PC-9 (cell line): ENCODE data around the gene FGF7. TPM values are rescaled to one million over a fixed set of nuclear protein-coding genes. Genes with fewer than 3 reads are reported as not detected.

Experiments used
- BruUV-seq: library from RNA; stranded (reverse); fragments of 400-500 nt; replicated peaks from 2 replicates; lab custom pipeline; 2021; lab: Mats Ljungman, UMichigan
- CTCF ChIA-PET: fragments of 300-600 bp; sonication (Branson Sonifier 250); formaldehyde crosslinking; loops from one replicate; lab custom pipeline; 2022; ENCODE audit warnings: antibody characterized with exemption; lab: Charles Lee
- POLR2A ChIA-PET: fragments of 300-600 bp; sonication (Branson Sonifier 250); formaldehyde crosslinking; loops from one replicate; lab custom pipeline; 2022; ENCODE audit warnings: antibody characterized with exemption; ENCODE audit not compliant: unreplicated experiment; lab: Charles Lee
- DNase-seq, 2 experiments: peaks; one replicate each; pipeline versions ENCODE4 v3.0.0 to v3.0.0-alpha.2; 2015 to 2022; ENCODE audit warnings: mixed read lengths in 1 of 2
- H2AFZ ChIP-seq: fragments of 200-600 bp; sonication (generic); 2 replicates; pipeline ENCODE4 v1.8.1; 2017; ENCODE audit warnings: antibody characterized with exemption
- H3F3A ChIP-seq: fragments of 200-600 bp; sonication (generic); 2 replicates; pipeline ENCODE4 v1.8.1; 2017; ENCODE audit warnings: antibody characterized with exemption, mild to moderate bottlenecking, low read depth; ENCODE audit not compliant: insufficient read depth
- H3K27ac ChIP-seq: fragments of 200-600 bp; sonication (generic); 2 replicates; pipeline ENCODE4 v1.6.1; 2016; ENCODE audit warnings: mixed run types
- H3K27me3 ChIP-seq: fragments of 200-600 bp; sonication (generic); 2 replicates; pipeline ENCODE4 v1.6.1; 2016; ENCODE audit warnings: low read depth, mixed run types; ENCODE audit not compliant: insufficient read depth
- H3K36me3 ChIP-seq: fragments of 200-600 bp; sonication (generic); 2 replicates; pipeline ENCODE4 v1.6.1; 2016; ENCODE audit warnings: low read depth, mixed run types
- H3K4me1 ChIP-seq: fragments of 200-600 bp; sonication (generic); replicated peaks from 2 replicates; pipeline ENCODE4 v1.6.1; 2016; ENCODE audit warnings: mixed run types; ENCODE audit not compliant: insufficient read depth
- H3K4me2 ChIP-seq: fragments of 200-600 bp; sonication (generic); 2 replicates; pipeline ENCODE4 v1.6.1; 2017; ENCODE audit warnings: mixed run types
- H3K4me3 ChIP-seq: fragments of 200-600 bp; sonication (generic); 2 replicates; pipeline ENCODE4 v1.6.1; 2016; ENCODE audit warnings: mixed run types
- H3K79me2 ChIP-seq: fragments of 200-600 bp; sonication (generic); 2 replicates; pipeline ENCODE4 v1.6.1; 2017; ENCODE audit warnings: low read depth, mixed run types
- H3K9me2 ChIP-seq: fragments of 200-600 bp; sonication (generic); 2 replicates; pipeline ENCODE4 v1.8.1; 2017; ENCODE audit warnings: mild to moderate bottlenecking; ENCODE audit not compliant: insufficient read depth
- H3K9me3 ChIP-seq: fragments of 200-600 bp; sonication (generic); 2 replicates; pipeline ENCODE4 v1.8.1; 2016; ENCODE audit warnings: low read depth; ENCODE audit not compliant: insufficient read depth
- H4K20me1 ChIP-seq: fragments of 200-600 bp; sonication (generic); 2 replicates; pipeline ENCODE4 v1.8.1; 2017; ENCODE audit not compliant: insufficient read depth
- EZH2 ChIP-seq: fragments of 200-600 bp; sonication (generic); IDR thresholded peaks from 2 replicates; pipeline ENCODE4 v1.8.0; 2017; ENCODE audit warnings: antibody characterized with exemption, low read depth
- intact Hi-C: fragments of 100-400 bp; cut with micrococcal nuclease; formaldehyde crosslinking; loops from one replicate; pipeline ENCODE4 v1.10.0; 2022; ENCODE audit not compliant: unreplicated experiment
- total RNA-seq: library from RNA; stranded (reverse); gene quantifications from 2 replicates; pipeline ENCODE4 v1.2.3, GENCODE V29; 2021
- TF ChIP-seq, protein P1 (sequence below): fragments of 200-600 bp; sonication (generic); conservative IDR thresholded peaks from 2 replicates; pipeline ENCODE4 v1.6.1; 2017; ENCODE audit warnings: mixed run types, antibody characterized with exemption, mild to moderate bottlenecking, moderate library complexity

Gene FGF7
- total RNA-seq, 1 experiment from 2014 or later = not detected

GRCh38 chr15:49460411-49460941 is 37.4 kb downstream of the FGF7 start:
- no peaks in the 10 kb centered on the region for H3K27me3 ChIP-seq
- no peaks in the 10 kb centered on the region for H3K36me3 ChIP-seq
- no peaks in the 10 kb centered on the region for H3K79me2 ChIP-seq
- BruUV-seq = no TSS peak
- ChIA-PET CTCF (no interaction called here), POLR2A (no interaction called here)
- intact Hi-C loops = no loop called here
- TF ChIP-seq EZH2 = no peak
- TF ChIP-seq, protein P1, sequence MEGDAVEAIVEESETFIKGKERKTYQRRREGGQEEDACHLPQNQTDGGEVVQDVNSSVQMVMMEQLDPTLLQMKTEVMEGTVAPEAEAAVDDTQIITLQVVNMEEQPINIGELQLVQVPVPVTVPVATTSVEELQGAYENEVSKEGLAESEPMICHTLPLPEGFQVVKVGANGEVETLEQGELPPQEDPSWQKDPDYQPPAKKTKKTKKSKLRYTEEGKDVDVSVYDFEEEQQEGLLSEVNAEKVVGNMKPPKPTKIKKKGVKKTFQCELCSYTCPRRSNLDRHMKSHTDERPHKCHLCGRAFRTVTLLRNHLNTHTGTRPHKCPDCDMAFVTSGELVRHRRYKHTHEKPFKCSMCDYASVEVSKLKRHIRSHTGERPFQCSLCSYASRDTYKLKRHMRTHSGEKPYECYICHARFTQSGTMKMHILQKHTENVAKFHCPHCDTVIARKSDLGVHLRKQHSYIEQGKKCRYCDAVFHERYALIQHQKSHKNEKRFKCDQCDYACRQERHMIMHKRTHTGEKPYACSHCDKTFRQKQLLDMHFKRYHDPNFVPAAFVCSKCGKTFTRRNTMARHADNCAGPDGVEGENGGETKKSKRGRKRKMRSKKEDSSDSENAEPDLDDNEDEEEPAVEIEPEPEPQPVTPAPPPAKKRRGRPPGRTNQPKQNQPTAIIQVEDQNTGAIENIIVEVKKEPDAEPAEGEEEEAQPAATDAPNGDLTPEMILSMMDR = no peak
- no peaks in the 10 kb centered on the region for H3K4me1 ChIP-seq
- H3K4me3 ChIP-seq = no peak overlapping the region
- no peaks in the 10 kb centered on the region for H3K9me3 ChIP-seq
- no peaks in the 10 kb centered on the region for H3F3A ChIP-seq
- H3K27ac ChIP-seq = no peak overlapping the region
- no peaks in the 10 kb centered on the region for H3K9me2 ChIP-seq
- H2AFZ ChIP-seq = no peak overlapping the region
- no peak for DNase-seq
- H4K20me1 ChIP-seq = no peaks in the 10 kb centered on the region
- H3K4me2 ChIP-seq = no peak overlapping the region

DNA sequence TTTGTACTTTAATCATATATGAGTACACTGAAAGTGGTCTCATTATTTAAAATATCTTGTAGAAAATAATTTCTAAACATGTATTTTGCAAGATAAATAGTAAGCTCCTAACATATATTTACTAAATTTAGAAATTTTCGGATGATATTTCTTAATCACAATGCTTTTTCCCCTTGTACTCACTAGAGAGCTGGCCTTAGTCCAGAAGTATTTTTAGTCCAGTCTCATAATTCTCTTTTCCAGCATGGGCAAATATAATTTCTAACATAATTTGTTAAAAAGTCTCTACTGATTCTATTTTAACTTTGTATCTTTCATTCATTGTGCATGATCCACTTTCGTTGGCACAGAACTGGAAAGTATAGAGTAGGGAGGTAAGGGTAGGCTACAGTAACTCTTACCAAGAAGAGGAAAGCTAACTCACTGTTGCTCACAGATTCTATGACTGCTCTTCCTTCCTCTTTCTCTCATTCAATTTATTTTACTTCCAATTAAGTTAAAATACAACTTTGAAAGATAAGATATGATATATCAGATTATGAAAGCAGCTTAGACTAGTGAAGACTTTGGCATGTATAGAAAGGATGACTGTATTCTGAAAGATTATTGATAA is 39.3 kb downstream of the FGF7 start:
- no peaks in the 10 kb centered on the region for H3K27me3 ChIP-seq
- H3F3A ChIP-seq = no peaks in the 10 kb centered on the region
- no peaks in the 10 kb centered on the region for H3K36me3 ChIP-seq
- ChIA-PET CTCF (no interaction called here), POLR2A (interaction anchor here (0.7 kb wide), 1 partner anchor 80 kb away, joined by 4 read pairs; no protein-coding TSS in a partner anchor)
- no peak overlapping the region for H3K4me2 ChIP-seq
- TF ChIP-seq, protein P1 = no peak
- TF ChIP-seq EZH2 = no peak
- intact Hi-C loops = no loop called here
- no peaks in the 10 kb centered on the region for H3K9me2 ChIP-seq
- no peaks in the 10 kb centered on the region for H4K20me1 ChIP-seq
- no peaks in the 10 kb centered on the region for H3K79me2 ChIP-seq
- H3K4me3 ChIP-seq = no peak overlapping the region
- no peaks in the 10 kb centered on the region for H3K4me1 ChIP-seq
- H3K9me3 ChIP-seq = no peaks in the 10 kb centered on the region
- H3K27ac ChIP-seq = no peak overlapping the region
- BruUV-seq = no TSS peak
- H2AFZ ChIP-seq = no peak overlapping the region
- no peak for DNase-seq

- H3K36me3 ChIP-seq = no peaks in the 10 kb centered on the region
- H4K20me1 ChIP-seq = no peaks in the 10 kb centered on the region
- no peak for DNase-seq
- no peaks in the 10 kb centered on the region for H3F3A ChIP-seq
- H3K9me2 ChIP-seq = no peaks in the 10 kb centered on the region
- no peak overlapping the region for H3K27ac ChIP-seq
- no peaks in the 10 kb centered on the region for H3K9me3 ChIP-seq
- no peaks in the 10 kb centered on the region for H3K4me1 ChIP-seq
- no peak for TF ChIP-seq EZH2
- TF ChIP-seq, protein P1 = no peak
- no peaks in the 10 kb centered on the region for H3K79me2 ChIP-seq
- BruUV-seq = no TSS peak
- H3K4me3 ChIP-seq = no peak overlapping the region
- no peaks in the 10 kb centered on the region for H3K27me3 ChIP-seq
- no peak overlapping the region for H2AFZ ChIP-seq
- no peak overlapping the region for H3K4me2 ChIP-seq
- POLR2A ChIA-PET = no interaction called here
- intact Hi-C loops = no loop called here
- CTCF ChIA-PET = no interaction called here
These were observed 41.5 kb downstream of the FGF7 start for GRCh38 chr15:49464522-49464921.
